Stimulated activated CD4-positive, alpha-beta T cell treated with anti-CD3 and anti-CD28 coated beads, Interleukin-15, amount 100 ng/mL, for 48 hours (primary cell): ENCODE data around the gene MEGF11.

ENCODE experiments used
- DNase-seq, 2 donors: peaks; one replicate each; pipeline ENCODE4 v3.0.0-alpha.2; 2020; ENCODE audit warnings: low read depth in 2 of 2

Gene MEGF11

GRCh38 chr15:66115568-66116206 is 137.9 kb downstream of the MEGF11 start:
- DNase-seq: no peak

- no peak for DNase-seq
Observed at GRCh38 chr15:66114863-66115425, 138.6 kb downstream of the MEGF11 start.

- DNase-seq: no peak
Observed at GRCh38 chr15:66112388-66112787, 141.2 kb downstream of the MEGF11 start.

- DNase-seq: no peak
Observed at GRCh38 chr15:66111363-66111762, 142.2 kb downstream of the MEGF11 start.

- no peak for DNase-seq
Observed at GRCh38 chr15:66110864-66111263, 142.7 kb downstream of the MEGF11 start.

- no peak for DNase-seq
Observed at GRCh38 chr15:66109826-66110225, 143.7 kb downstream of the MEGF11 start.

- no peak for DNase-seq
Observed at GRCh38 chr15:66108483-66109265, 144.9 kb downstream of the MEGF11 start.

- no peak for DNase-seq
Observed at GRCh38 chr15:66107070-66107469, 146.5 kb downstream of the MEGF11 start.

GRCh38 chr15:66105286-66106265 is 148.0 kb downstream of the MEGF11 start:
- no peak for DNase-seq

- no peak for DNase-seq
Observed at GRCh38 chr15:66103293-66103590, 150.3 kb downstream of the MEGF11 start.

- no peak for DNase-seq
Observed at GRCh38 chr15:66102563-66103292, 150.8 kb downstream of the MEGF11 start.

GRCh38 chr15:66101715-66102395 is 151.7 kb downstream of the MEGF11 start:
- DNase-seq: no peak

- DNase-seq: no peak
Observed at GRCh38 chr15:66100761-66101160, 152.8 kb downstream of the MEGF11 start.

- DNase-seq: no peak
Observed at GRCh38 chr15:66099950-66100671, 153.4 kb downstream of the MEGF11 start.

GRCh38 chr15:66098022-66098363 is 155.6 kb downstream of the MEGF11 start:
- no peak for DNase-seq

- no peak for DNase-seq
Observed at GRCh38 chr15:66097151-66098021, 156.2 kb downstream of the MEGF11 start.

GRCh38 chr15:66096688-66097058 is 156.9 kb downstream of the MEGF11 start:
- no peak for DNase-seq

GRCh38 chr15:66095871-66096687 is 157.5 kb downstream of the MEGF11 start:
- no peak for DNase-seq
